NCI-H2029 treated with DMSO at 0.1 percent for 48 hours (cell line): ENCODE results near the gene DUSP7.
"Not testable (repeated sequence)": the region's sequence is repeated elsewhere in the genome, so short reads cannot be mapped to it uniquely, and the experiment has no call there.

Source experiments
- DNase-seq: peaks from one replicate; lab custom pipeline; 2025; lab: John Stamatoyannopoulos, UW

DUSP7 gene

DNA sequence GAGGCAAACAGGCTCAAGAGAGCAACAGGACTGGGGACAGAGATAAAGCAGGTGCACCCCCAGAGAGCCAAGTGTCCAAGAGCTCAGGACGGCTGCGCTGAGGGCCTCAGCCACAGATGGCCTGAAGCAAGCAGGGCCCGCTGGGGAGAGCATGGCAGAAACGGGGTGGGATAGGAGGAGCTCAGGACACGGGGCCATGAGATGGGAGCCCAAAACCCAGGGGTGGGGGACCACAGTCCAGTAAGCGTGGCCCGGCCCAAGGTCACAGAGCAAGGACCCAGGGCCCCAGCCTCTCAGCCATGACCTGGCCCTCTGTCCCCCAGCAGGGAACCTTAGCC lies 9.5 kb downstream of the DUSP7 start:
- no peak for DNase-seq

- DNase-seq = no peak
Measured at GRCh38 chr3:52046186-52046901, 10.0 kb downstream of the DUSP7 start.

- DNase-seq = no peak
Measured at GRCh38 chr3:52044869-52045619, 11.3 kb downstream of the DUSP7 start.

GRCh38 chr3:52043750-52044149 lies 12.6 kb downstream of the DUSP7 start:
- DNase-seq = no peak

DNA sequence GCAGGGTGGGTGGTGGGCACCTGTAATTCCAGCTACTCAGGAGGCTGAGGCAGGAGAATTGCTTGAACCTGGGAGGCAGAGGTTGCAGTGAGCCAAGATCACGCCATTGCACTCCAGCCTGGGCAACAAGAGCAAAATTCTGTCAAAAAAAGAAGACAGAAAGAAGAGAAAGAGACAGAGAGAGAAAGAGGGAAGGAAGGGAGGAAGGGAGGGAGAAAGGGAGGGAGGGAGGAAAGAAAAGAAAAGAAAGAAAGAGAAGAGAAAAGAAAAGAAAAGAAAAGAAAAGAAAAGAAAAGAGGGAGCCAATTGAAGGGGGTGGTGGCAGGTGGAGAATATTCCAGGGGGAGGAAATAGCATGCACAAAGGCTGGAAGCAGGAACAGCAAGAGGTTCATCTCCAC lies 13.3 kb downstream of the DUSP7 start:
- DNase-seq = not testable (repeated sequence)

DNA sequence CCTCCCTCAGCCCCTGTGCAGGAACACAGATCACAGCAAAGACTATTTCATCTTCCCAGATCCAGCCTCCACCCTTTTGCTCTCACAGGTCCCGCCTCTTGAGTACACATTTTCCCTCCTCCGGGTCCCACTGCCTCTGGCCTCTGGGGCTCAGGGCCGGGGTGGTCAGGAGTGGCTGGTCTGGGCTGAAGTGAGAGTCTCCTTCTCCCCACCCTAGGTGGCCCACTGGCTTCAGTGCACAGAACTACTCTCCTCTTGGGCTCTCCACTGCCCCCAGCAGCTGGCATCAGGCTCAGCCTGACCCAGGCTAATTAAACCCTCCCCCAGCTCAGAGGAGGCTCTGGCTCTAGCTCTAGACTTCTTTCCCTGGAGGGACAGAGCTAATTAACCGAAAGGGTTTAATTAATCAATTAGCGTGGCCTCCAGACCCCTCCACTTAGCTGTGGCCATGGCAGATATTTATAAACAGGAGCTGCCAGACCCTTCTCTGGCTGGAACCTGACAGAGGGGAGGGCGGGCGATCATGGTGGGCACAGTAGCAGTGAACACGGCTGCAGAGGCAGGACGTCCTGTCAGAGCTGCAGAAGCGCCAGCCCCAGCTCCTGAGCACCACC lies 15.1 kb downstream of the DUSP7 start:
- no peak for DNase-seq

- no peak for DNase-seq
Measured at GRCh38 chr3:52040600-52040999, 15.8 kb downstream of the DUSP7 start.

DNA sequence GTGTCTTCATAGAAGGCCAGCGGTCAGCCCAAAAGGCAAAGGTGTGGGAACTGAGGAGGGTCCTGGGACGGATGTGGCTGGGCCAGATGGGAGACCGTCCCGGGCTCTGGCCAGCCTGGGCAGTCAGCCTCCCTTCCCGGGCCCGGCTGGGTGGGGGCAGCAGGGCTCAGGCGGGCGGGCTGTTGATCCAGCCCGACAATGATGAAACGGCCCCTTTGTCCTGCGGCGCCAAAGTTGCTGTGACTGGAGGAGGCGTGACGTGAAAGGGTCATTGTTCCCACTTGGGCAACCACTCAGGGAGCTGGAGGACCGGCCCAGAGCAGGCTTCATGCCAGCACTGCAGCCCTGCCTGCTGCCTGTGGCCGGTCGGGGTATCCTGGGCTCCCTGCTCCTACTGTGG lies 16.5 kb downstream of the DUSP7 start:
- no peak for DNase-seq

- no peak for DNase-seq
Measured at GRCh38 chr3:52039426-52039825, 16.9 kb downstream of the DUSP7 start.

- DNase-seq = no peak
Measured at GRCh38 chr3:52038227-52038626, 18.1 kb downstream of the DUSP7 start.

GRCh38 chr3:52037291-52037690 lies 19.1 kb downstream of the DUSP7 start:
- DNase-seq = no peak

DNA sequence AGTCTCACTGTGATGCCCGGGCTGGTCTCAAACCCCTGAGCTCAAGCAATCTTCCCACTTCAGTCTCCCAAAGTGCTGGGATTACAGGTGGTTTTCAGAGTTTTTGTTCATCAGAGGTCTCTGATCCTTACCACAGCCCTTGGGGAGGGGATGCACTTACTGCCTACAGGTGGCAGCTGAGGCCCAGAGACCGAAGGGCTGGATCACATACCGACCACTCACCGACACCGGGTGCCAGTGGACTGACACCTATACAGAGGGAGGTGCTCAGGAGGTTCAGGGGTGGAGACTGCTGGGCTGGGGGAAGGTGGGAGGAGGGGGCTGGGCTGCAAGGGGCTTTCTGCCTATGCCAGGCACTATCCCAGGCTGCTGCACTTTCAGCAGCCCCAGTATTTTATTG lies 19.5 kb downstream of the DUSP7 start:
- no peak for DNase-seq

DNA sequence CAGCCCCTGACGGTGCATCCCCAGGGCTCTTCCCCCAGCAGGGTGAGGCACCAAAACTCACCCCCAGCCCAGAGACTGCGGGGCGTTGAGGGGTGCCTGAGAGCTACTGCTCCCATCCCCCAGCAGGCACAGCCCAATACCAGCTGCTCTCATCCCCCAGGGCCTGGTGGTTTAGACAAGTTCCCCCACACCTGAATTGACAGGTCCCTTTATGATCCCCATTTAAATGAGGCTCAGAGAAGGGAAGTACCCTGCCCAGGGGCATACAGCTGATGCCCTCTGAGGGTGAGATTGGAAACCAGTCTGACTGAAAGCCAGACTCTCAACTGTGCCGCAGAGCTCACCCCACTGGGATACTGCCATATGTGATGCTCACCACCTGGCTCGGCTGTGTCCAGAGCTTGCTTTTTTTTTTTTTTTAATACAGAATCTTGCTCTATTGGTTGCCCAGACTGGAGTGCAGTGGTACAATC lies 20.1 kb downstream of the DUSP7 start:
- no peak for DNase-seq

DNA sequence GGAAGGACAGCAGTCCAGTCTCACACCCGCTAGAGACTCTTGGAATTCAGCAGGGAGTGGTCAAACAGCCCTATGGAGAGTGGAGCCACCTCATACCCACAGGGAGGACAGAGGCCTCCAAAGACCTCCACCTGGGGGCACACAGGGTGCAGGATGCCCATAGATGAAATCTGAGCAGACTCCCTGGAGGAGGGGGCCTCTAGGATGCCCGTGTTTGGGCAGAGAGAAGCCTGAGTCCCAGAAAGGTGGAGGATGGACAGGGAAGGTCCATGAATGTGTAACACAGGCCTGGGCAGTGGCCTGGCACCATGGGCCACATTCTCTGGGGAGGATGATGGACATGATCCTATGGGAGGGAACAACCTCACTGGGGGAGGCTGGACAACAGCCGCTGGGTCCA lies 21.7 kb downstream of the DUSP7 start:
- DNase-seq = no peak

GRCh38 chr3:52034212-52034611 lies 22.2 kb downstream of the DUSP7 start:
- no peak for DNase-seq

GRCh38 chr3:52033748-52034147 lies 22.6 kb downstream of the DUSP7 start:
- DNase-seq = not testable (repeated sequence)

DNA sequence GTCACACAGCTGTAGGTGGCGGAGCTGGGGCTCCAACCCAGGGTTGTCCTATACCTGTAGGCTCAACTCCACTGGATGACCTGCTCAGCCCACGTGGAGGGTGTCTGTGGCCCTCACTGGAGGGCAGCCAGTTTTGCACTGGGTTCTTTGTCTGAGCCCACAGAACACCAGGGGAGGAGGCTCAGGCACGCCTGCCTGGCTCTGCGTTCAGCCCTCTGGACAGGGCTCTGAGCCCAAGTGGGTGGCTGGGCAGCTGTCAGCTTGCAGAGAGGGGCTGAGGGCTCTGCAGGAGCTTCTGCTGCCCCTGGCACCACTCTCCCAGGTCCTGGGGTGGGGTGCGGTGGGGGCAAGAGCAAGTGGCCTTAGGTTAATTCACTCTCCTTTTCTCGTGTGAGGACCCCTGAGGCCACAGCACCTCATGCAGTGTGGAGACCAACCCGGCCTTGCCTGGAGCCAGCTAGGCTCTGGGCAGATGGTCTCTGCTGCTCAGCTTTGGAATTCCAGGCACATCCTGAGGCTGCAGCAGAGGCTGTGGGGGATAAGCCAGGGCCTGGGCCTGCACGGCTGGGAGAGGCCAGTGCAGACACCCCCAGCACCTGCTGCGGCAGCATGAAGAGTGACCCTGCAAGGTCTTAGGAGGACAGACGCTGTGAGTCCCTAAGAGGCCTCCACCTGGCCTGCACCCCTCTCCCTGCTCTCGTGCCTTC lies 23.5 kb downstream of the DUSP7 start:
- no peak for DNase-seq

GRCh38 chr3:52031896-52032295 lies 24.5 kb downstream of the DUSP7 start:
- DNase-seq = no peak

GRCh38 chr3:52030714-52031310 lies 25.6 kb downstream of the DUSP7 start:
- no peak for DNase-seq

DNA sequence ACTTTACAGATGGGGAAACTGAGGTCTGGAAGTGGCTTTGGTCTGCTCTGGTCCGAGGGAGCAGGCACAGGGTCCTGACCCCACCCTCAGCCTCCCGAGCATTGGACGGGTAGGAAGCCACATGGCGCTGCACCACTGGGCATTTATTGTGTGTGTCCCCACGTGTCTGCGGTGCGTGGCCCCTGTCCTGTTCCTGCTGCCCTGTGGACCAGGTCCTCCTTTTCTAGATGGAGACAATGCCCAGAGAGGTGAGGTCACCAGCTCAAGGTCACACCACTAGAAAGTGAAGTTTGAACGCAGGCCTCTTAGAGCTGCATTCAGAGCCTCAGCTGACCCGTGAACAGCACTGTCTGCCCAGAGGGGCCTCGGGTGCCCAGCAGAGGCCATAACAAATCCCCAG lies 26.8 kb downstream of the DUSP7 start:
- no peak for DNase-seq

DNA sequence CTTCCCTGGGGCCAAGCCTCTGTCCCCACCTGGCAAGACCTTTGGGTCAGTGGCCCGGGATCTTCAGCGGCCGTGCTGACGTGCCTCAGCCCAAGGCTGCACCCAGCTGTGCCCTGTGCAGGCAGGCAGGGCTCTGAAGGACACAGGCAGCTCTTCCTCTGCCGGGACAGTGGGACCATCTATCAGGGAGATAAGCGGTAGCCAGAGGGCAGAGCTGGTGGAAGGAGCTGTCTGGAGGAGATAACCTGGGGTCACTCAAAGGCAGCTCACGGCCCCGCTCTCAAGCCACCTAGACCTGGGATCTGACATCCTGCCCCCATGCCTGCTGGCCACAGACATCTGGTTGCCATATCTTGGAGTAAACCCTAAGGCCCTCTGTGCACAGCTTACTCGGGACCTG lies 27.3 kb downstream of the DUSP7 start:
- DNase-seq = no peak

DNA sequence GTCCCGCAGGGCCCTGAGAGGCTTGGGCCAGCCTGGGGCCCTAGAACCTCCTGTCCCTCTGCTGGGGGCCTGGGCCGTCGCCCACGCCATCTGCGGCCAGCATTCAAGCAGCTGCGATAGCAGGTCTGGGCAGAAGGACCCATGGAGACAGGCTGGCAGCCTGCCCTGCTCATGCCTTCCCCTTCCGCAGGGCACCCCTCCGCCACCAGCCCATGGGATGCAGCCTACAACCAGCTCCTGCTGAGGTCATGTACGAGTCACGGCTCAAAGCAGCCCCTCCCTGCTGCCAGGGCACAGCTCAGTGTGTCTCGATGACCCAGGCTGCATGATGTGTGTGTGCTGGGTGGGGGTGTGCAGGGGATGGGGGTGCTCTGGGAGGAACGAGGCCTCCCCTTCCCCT lies 27.8 kb downstream of the DUSP7 start:
- no peak for DNase-seq
